Natural killer cell (primary cell): ENCODE results near the gene BRPF1. TPM values are rescaled to one million over a fixed set of nuclear protein-coding genes. Genes with fewer than 3 reads are reported as not detected.

Experiments used
- ATAC-seq, 3 donors: fragments of 150-1000 bp in 2 of 3; fragments of 200-7000 bp in 1 of 3; cut with Tn5 transposase; 1 replicate in 1 of 3; 2 replicates in 2 of 3; pipeline ENCODE4 v1.10.0; 2021; ENCODE audit warnings: mild to moderate bottlenecking in 2 of 3, moderate library complexity in 2 of 3
- DNase-seq, 2 donors: peaks; one replicate each; pipeline versions ENCODE4 v3.0.0 to v3.0.0-alpha.2; 2013 to 2021; ENCODE audit warnings: mixed read lengths in 1 of 2
- H3K27ac ChIP-seq: one replicate; pipeline ENCODE4 v1.5.1; 2013; ENCODE audit warnings: mild to moderate bottlenecking, low read length
- H3K27me3 ChIP-seq: one replicate; pipeline ENCODE4 v1.6.1; 2013; ENCODE audit warnings: low read length; ENCODE audit not compliant: control insufficient read depth, insufficient read depth
- H3K36me3 ChIP-seq: one replicate; pipeline ENCODE4 v1.6.1; 2013; ENCODE audit warnings: low read length; ENCODE audit not compliant: control insufficient read depth, insufficient read depth
- H3K4me1 ChIP-seq: one replicate; pipeline ENCODE4 v1.6.1; 2013; ENCODE audit warnings: low read length; ENCODE audit not compliant: control insufficient read depth, insufficient read depth
- H3K4me3 ChIP-seq: one replicate; pipeline ENCODE4 v1.5.1; 2013; ENCODE audit warnings: low read length
- H3K9me3 ChIP-seq: one replicate; pipeline ENCODE4 v1.6.1; 2013; ENCODE audit warnings: low read length; ENCODE audit not compliant: control insufficient read depth, insufficient read depth
- H3K27ac Mint-ChIP-seq, 2 donors: one replicate each; pipeline ENCODE4 v1.8.0; 2022; ENCODE audit warnings: mild to moderate bottlenecking in 2 of 2, mixed read lengths in 2 of 2, moderate library complexity in 1 of 2
- H3K27me3 Mint-ChIP-seq, 2 donors: one replicate each; pipeline ENCODE4 v1.8.0; 2022; ENCODE audit warnings: low read depth in 2 of 2, mixed read lengths in 2 of 2
- H3K36me3 Mint-ChIP-seq: one replicate; pipeline ENCODE4 v1.8.0; 2022; ENCODE audit warnings: mixed read lengths
- H3K4me1 Mint-ChIP-seq, 2 donors: one replicate each; pipeline ENCODE4 v1.8.0; 2022; ENCODE audit warnings: mixed read lengths in 2 of 2
- H3K4me3 Mint-ChIP-seq: one replicate; pipeline ENCODE4 v1.8.0; 2022; ENCODE audit warnings: mild to moderate bottlenecking, moderate library complexity, mixed read lengths
- H3K9me3 Mint-ChIP-seq, 2 donors: one replicate each; pipeline ENCODE4 v1.8.0; 2022; ENCODE audit warnings: mixed read lengths in 2 of 2
- WGBS: methylation state at CpG from one replicate; pipeline ENCODE4 v1.1.7; 2013; ENCODE audit warnings: missing lambda C conversion rate; ENCODE audit not compliant: insufficient coverage; 5-methylcytosine and 5-hydroxymethylcytosine counted together
- intact Hi-C: fragments of 100-400 bp; cut with micrococcal nuclease; formaldehyde crosslinking; loops from one replicate; pipeline ENCODE4 v1.14.2; 2022
- total RNA-seq, 4 donors: library from RNA; stranded (reverse); fragments of 120-200 nt in 1 of 4; gene quantifications; one replicate each; pipeline versions ENCODE4 v1.2.3 to v1.2.4, GENCODE V29; 2013 to 2022
- TF ChIP-seq, protein P1 (sequence below): fragments of 200-600 bp; IDR thresholded peaks from one replicate; pipeline ENCODE4 v1.8.0; 2022; ENCODE audit warnings: antibody characterized with exemption

The BRPF1 gene
- total RNA-seq, 3 donors from 2014 or later (not counting 1 experiment from before 2014, with no cell fraction given), result 45.1 to 72.1 (median 66.5) TPM

DNA sequence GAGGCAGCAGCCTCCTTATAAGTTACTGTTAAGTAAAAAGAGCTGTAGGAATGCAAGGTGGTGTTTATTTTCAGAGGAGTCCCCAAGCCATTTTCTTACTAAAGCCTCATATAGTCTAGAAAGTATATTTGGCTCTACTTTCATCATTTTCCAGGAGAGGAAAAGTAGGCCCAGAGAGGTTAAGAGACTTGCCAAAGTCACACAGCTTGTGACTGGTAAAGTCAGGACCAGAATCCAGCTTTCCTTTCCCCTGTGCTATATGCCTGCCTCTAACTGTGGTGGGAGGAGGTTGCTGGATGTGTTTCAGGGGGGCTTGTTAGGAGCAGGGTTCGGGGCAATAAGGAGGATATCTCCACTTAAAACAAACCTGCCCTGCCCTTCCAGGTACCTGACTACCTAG is 11.0 kb downstream of the BRPF1 start:
- no peak overlapping the region for H3K27ac ChIP-seq
- no peak overlapping the region for H3K4me3 Mint-ChIP-seq
- no peaks in the 10 kb centered on the region for H3K27me3 Mint-ChIP-seq
- peaks cover 18 to 21% of the 10 kb centered on the region in 2 donors for H3K4me1 Mint-ChIP-seq
- TF ChIP-seq, protein P1, sequence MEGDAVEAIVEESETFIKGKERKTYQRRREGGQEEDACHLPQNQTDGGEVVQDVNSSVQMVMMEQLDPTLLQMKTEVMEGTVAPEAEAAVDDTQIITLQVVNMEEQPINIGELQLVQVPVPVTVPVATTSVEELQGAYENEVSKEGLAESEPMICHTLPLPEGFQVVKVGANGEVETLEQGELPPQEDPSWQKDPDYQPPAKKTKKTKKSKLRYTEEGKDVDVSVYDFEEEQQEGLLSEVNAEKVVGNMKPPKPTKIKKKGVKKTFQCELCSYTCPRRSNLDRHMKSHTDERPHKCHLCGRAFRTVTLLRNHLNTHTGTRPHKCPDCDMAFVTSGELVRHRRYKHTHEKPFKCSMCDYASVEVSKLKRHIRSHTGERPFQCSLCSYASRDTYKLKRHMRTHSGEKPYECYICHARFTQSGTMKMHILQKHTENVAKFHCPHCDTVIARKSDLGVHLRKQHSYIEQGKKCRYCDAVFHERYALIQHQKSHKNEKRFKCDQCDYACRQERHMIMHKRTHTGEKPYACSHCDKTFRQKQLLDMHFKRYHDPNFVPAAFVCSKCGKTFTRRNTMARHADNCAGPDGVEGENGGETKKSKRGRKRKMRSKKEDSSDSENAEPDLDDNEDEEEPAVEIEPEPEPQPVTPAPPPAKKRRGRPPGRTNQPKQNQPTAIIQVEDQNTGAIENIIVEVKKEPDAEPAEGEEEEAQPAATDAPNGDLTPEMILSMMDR, result no peak
- H3K36me3 ChIP-seq, result peaks cover 100% of the 10 kb centered on the region
- no peaks in the 10 kb centered on the region for H3K27me3 ChIP-seq
- DNase-seq, result no peak
- peaks cover 5% of the 10 kb centered on the region for H3K4me1 ChIP-seq
- no peak overlapping the region for H3K27ac Mint-ChIP-seq
- no peak for ATAC-seq
- H3K4me3 ChIP-seq, result no peak overlapping the region
- no peaks in the 10 kb centered on the region for H3K9me3 ChIP-seq
- WGBS, result no CpG with 5 or more reads among the region's 1 CpG
- H3K9me3 Mint-ChIP-seq, result no peaks in the 10 kb centered on the region
- peaks cover 22% of the 10 kb centered on the region for H3K36me3 Mint-ChIP-seq
- intact Hi-C loops, result no loop called here

GRCh38 chr3:9743548-9743947 is 12.0 kb downstream of the BRPF1 start:
- H3K27me3 Mint-ChIP-seq, result no peaks in the 10 kb centered on the region
- no peak overlapping the region for H3K27ac Mint-ChIP-seq
- H3K4me1 ChIP-seq, result no peaks in the 10 kb centered on the region
- H3K9me3 ChIP-seq, result no peaks in the 10 kb centered on the region
- H3K36me3 ChIP-seq, result peaks cover 95% of the 10 kb centered on the region
- H3K9me3 Mint-ChIP-seq, result no peaks in the 10 kb centered on the region
- DNase-seq, result no peak
- H3K4me1 Mint-ChIP-seq, result peaks cover 11 to 12% of the 10 kb centered on the region in 2 donors
- H3K27me3 ChIP-seq, result no peaks in the 10 kb centered on the region
- H3K4me3 Mint-ChIP-seq, result no peak overlapping the region
- H3K27ac ChIP-seq, result no peak overlapping the region
- WGBS, result 97% methylated on average over 18 of the region's 18 CpGs
- no peak overlapping the region for H3K4me3 ChIP-seq
- intact Hi-C loops, result no loop called here
- peaks cover 17% of the 10 kb centered on the region for H3K36me3 Mint-ChIP-seq
- TF ChIP-seq, protein P1, result no peak
- ATAC-seq, result no peak

- WGBS, result 97% methylated on average over 13 of the region's 13 CpGs
- Histone ChIP-seq H3K4me1 (peaks cover 5% of the 10 kb centered on the region), H3K36me3 (peaks cover 90% of the 10 kb centered on the region), H3K27ac (no peak overlapping the region), H3K27me3 (no peaks in the 10 kb centered on the region), H3K4me3 (no peak overlapping the region), H3K9me3 (no peaks in the 10 kb centered on the region)
- intact Hi-C loops, result no loop called here
- Mint-ChIP-seq H3K4me1 (peaks cover 11 to 13% of the 10 kb centered on the region in 2 donors), H3K4me3 (no peak overlapping the region), H3K27ac (peak overlapping the region in 1 of 2 donors; percentile 58), H3K36me3 (peaks cover 11% of the 10 kb centered on the region), H3K27me3 (no peaks in the 10 kb centered on the region), H3K9me3 (no peaks in the 10 kb centered on the region)
- no peak for DNase-seq
- ATAC-seq, result no peak
- TF ChIP-seq, protein P1, result no peak
Measured at GRCh38 chr3:9744162-9744561, 12.6 kb downstream of the BRPF1 start.

DNA sequence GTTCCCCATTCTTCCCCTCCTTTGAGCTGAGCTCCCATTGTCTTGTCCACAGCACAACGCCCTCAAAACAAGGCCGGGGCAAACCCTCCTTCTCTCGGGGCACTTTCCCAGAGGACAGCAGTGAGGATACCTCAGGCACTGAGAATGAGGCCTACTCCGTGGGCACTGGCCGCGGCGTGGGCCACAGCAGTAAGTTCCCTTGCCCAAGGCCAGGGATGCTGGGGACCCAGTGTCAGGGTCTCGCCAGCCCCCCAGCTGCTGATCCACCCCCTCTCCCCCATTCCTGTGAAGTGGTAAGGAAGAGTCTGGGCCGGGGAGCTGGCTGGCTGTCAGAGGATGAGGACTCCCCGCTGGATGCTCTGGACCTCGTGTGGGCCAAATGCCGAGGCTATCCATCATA is 14.0 kb downstream of the BRPF1 start:
- Histone ChIP-seq H3K27ac (no peak overlapping the region), H3K4me1 (peaks cover 13% of the 10 kb centered on the region), H3K36me3 (peaks cover 76% of the 10 kb centered on the region), H3K27me3 (no peaks in the 10 kb centered on the region), H3K9me3 (no peaks in the 10 kb centered on the region), H3K4me3 (no peak overlapping the region)
- no peak overlapping the region for H3K4me3 Mint-ChIP-seq
- no peak overlapping the region for H3K27ac Mint-ChIP-seq
- DNase-seq, result no peak
- intact Hi-C loops, result no loop called here
- WGBS, result 96% methylated on average over 9 of the region's 12 CpGs
- H3K27me3 Mint-ChIP-seq, result no peaks in the 10 kb centered on the region
- H3K9me3 Mint-ChIP-seq, result no peaks in the 10 kb centered on the region
- ATAC-seq, result no peak
- TF ChIP-seq, protein P1, result no peak
- peaks cover 17 to 18% of the 10 kb centered on the region in 2 donors for H3K4me1 Mint-ChIP-seq
- no peaks in the 10 kb centered on the region for H3K36me3 Mint-ChIP-seq
